HG03159 (cell line): ENCODE data around the gene RACGAP1.
"Not testable (repeated sequence)": the region's sequence is repeated elsewhere in the genome, so short reads cannot be mapped to it uniquely, and the experiment has no call there.

Source experiments
- ATAC-seq: cut with Tn5 transposase; IDR thresholded peaks from one replicate; pipeline ENCODE4 v1.9.1; 2021; ENCODE audit warnings: mild to moderate bottlenecking, moderate library complexity; ENCODE audit not compliant: unreplicated experiment

The RACGAP1 gene

DNA sequence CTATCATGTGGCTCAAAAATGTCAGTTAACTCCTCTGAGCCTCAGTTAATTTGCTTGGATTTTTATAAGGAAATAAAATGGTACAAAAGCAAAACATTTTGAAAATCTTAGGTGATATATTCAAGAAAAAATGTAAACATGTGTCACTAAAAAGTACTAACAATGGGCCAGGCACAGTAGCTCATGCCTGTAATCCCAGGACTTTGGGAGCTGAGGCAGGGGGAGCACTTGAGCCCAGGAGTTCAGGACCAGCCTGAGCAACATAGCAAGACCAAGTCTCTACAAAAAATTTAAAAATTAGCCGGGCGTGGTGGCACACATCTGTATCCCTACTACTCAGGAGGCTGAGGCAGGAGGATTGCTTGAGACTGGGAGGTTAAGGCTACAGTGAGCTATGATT lies 26.8 kb downstream of the RACGAP1 start:
- no peak for ATAC-seq

DNA sequence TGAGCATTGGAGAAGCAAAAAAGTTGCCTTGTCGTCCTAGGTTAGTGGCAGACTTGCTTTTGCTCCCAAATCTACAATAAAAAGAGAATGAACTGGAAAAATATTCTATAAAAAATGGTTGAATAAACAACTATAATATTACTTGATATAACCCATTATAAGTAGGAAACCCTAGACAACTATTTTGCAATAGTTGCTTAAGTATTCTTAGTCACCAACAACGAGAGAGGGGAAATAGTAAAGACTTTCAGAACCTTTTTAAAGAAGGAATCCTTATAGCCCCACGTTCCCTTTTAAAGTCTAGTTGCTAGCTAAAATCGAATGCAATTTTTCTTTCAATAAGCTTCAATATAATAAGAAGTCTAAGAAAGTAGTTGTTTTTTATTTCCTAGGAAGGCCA lies 35.0 kb downstream of the RACGAP1 start:
- ATAC-seq, result no peak

DNA sequence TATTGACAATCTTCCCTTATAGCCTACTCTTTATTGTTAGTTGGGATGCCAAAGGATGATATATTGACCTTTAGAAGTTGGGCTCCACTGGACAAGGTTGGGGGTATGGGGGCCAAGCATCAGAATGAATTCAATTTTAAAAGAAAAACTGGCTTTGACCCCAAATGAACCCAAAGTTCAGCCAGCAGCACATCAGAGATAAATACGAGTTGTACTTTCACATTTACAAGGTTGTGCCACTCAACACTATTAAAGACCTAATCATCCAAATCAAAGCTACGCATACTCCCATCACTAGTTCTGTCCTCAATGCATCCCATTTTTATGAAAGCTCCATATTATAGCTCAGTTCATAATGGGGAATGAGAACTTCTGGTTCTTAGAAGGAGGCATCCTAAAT lies 35.9 kb downstream of the RACGAP1 start:
- not testable (repeated sequence) for ATAC-seq

DNA sequence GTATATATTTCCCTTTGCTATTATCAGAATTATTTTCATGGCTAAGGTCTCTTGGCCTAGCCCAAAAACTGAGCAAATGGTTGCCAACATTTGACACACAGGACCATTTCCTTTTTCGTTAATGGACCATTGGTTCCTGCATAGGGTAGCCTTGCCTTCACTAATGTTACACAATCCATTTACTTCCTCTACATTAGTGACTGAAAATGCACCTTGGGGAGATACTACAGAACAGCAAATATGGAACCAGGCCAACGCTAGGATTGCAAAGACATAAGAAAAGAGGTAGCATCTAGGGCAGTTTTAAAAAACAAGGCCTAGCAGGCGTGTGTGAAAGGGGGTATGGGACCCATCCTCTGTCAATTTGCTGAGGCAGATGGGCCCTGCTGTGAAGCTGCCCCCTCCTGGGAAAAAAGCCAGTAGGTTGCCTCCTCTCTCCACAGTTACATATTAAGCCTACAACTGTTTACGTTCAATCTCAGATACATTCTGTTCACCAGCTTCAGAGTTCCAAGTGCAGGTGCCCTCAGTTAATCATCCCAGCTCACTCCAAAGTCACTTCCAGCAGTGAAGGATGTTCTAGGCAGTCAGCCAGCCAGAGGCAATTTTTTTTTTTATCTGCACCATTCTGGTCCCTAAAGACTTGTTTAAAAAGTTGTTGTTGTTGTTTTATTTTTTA lies 37.5 kb downstream of the RACGAP1 start:
- no peak for ATAC-seq

DNA sequence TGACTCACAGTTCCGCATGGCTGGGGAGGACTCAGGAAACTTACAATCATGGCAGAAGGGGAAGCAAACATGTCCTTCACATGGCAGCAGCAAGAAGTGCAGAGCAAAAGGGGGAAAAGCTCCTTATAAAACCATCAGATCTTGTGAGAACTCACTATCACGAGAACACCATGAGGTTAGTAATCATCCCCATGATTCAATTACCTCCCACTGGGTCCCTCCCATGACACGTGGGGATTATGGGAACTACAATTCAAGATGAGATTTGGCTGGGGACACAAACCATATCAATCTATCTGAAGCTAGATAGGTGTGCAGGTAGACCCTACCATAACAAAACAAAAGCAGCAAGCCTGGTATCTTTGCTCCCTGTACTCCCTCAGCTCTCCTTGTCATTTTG lies 38.8 kb downstream of the RACGAP1 start:
- not testable (repeated sequence) for ATAC-seq

DNA sequence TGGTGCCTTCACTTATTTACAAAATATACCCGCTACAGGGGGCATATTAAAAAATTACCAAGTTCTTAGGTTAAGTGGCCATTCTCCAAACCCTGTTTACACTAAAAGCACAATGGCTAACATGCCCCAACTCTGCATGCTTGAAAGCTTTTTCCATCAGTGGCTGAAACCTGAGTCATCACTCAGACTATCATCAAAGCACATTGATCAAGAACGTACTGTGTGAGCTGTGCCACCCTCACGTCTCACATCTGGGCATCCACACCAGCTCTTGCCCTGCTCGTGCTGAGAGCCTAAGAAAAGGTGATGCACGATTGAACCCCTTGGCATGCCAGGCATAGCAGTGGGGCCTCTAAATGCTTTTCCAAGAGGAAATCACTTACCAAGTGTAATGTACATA lies 39.3 kb downstream of the RACGAP1 start:
- no peak for ATAC-seq

DNA sequence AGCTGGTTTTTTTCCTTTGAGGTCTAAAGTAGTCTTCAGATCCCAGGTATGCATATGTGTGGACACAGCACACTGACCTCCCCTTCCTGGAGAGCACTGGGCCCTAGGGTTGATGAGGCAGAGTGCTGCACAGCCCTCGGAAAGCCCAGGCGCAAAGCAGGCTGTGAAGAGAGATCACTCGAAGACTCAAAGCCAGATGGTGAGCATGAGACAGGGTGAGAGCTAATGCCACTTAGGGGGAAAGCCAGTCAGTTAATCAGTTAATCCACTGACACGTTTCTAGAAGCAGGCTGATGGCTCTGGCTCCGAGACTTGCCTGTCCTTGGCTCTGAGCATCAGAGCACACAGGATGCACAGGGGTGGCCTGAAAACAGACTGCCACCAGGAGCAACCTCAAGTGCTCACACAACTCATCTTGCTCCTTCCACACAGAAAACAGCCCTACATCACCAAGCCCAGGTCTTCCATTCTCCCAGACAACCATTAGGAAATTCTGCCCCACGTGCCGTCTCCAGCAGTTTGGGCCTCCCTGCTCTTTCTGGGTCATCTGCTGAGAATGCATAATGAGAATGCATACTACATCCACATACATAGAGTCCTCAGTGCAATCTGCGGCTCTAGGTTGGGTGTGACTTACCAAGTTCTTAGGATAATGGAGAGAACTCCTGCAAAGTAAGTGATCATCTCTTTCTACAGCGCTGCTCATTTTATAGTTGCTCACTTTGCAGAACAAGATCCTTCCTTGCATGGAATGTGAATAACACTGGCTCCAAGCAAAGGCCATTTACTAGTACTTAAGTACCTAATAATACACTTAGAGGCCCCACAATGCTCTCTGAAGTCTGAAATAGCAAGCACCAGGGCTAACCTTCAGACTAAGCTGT lies 40.6 kb downstream of the RACGAP1 start:
- no peak for ATAC-seq

DNA sequence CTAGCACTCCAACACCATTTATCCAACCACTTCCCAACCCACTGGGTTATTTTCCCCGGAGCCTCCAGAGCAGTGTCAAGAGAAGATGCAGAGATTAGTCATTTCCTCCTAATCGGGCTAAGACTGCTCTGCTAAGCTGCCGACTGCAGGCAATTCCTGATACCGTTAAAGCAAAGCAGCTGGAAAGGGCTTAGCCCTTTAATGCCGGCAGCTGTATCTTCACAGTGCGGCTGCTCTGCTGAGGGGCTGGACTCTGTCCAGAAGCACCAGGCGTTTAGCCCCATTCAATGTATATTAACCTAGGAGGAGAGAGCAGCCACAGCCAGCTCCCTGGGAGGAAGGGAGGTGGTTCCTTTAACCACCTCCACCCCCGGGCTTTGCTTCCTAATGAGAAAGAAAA lies 41.4 kb downstream of the RACGAP1 start:
- ATAC-seq, result no peak

DNA sequence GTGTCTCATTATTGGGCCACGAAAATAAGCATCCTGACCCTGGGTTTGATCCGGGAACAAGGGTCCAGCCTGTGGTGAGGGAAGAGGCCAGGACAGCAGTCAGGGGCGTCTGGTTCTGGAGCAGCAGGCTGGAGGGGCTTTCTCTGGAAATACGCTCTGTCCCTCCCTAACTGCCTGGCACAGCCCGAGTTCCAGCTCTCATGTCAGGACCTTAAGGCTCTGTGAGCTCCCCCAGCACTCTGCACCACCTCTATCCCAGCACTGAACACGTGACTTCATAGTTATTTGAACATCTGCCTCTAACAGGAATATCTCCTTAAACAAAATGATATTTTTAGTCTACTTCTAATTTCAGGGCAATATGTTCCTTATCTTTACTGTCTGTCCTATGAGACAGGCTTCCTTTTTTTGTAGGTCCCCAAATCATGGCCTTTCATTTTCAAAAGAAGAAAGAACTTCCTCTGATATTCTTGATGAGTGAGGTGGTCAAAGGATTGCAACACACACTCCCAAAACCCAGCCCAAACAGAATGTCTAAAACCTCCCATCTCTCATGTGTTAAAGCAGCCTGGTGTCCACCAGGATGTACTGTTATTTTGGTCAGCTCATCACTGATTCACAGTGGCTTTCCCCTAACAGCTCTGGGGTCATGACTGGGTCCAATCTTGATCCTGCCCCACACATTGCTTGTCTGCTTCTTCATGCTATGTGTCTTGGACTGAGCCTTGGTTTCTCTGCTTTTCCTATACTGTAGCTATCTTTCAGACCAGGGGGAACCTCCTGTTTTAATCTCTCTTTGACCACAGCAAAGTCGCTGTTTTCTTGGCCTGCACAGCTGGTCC lies 42.8 kb downstream of the RACGAP1 start:
- no peak for ATAC-seq

DNA sequence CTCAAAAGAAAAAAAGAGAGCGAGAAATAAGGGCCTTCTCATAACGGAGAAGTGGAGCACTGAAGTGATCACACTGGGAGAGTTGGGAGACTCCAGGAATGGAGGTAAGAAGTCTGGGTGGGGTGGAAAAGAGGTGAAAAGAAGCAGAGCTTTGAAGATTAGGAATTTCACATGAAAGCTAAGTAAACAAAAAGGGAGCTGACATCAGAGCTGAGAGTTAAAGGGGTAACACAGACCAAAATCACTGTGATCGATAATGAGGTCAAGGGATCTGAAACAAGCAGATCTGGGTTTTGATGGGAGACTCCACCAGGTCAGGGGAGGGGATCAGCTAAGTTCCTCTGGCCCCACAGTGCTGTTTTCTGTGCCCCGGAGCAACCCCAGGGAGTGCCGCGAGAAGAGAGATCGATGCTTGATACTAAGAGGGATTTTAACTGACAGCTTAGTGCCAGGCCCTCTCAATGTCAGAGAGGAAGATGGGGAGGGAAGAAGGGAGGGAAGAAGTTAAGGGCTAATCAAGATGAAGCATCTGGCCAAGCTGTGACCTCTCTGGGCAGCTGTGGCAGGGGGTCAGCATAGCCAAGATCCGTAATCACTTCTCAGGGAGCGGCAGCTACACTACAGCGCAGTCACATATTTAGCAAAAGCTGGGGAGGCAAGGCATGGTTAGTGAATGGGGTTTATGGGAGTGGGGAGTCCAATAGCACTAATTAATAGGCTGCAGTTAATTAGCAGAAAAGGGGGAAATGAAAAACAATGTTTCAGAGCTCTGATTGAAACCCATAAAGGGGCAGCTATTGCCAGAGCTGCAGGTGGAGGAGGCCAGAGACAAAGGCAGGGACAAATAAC lies 44.6 kb downstream of the RACGAP1 start:
- ATAC-seq, result no peak

DNA sequence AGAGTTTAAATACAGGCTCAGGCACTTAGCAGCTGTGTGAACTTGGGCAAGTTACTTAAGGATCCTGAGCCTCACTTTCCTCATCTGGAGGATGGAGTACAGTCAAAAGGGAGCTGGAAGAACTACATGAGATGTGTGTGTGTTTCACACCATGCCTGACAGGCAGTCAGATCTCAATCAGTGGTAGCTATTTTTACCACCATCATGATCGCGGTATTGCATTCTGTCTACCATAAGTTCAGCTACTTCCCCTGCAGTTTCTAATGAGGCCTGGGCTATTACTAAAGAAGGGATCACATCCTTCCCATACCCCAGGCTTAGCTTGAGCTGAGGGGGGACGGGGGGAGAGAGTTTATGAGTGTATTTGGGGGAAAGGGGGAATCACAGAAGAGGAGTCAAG lies 45.5 kb downstream of the RACGAP1 start:
- no peak for ATAC-seq

DNA sequence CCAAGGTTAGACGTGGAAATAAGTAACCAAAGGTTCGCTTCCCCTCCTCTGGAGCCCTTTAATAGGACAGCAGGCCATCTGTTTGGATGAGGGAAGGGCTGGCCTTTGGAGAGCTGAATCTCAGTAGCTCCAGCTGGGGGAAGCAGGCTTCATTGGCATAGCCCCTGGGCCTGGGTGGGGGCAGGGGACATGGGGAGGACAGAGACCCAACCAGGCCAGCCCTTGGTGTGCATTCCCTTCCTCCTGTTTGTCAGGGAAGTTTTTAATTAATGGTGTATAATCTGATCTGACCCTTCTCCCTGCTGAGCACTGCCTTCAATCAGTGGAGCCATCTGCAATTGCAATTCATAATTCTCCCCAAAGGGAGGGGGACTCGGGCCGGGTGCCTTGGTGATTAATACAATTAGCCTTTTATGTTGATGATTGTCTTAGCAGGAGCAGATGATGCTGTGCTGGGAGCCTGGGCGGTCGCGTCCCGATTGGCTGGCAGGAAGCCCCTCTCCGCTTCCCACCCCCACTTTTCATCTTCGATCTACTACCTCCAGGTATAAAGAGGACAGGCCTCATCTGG lies 46.2 kb downstream of the RACGAP1 start:
- no peak for ATAC-seq

DNA sequence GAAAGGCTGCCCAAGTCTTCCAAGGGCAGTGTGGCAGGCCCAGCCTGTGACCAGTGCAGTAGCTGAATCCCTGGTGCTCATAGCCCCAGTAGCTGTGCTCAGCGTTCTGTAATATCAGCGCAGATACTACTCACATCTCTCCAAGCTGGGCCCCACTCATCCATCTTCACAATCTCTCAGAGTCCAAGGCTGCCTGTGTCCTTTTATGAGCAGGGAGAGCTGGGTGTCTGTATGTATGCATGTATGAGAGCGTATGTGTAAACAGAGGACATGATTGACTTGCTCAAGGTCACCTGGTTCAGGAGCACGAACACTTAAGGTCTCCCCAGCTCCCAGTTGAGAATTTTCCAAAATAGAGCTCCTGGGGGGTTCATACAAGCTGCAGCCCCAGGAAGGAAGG lies 47.2 kb downstream of the RACGAP1 start:
- no peak for ATAC-seq

DNA sequence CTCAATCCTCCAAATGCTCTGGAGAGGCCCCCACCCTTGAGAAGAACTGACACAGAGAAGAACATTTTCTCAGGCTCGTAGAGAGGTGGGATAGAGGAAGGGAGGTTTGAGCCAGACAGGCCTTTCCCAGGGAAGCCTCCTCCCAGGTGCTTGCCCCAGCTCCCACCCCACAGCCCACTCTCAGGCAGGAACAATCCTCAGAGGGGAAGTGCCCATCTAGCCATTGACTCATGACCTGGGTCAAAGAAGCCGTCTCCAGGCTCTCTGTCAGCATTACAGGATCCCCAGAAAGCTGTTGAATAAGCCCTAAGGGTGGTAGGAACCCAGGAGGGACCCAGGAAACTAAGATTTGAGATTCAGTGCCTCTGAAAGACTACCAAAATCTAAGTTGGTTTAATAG lies 48.7 kb downstream of the RACGAP1 start:
- no peak for ATAC-seq

DNA sequence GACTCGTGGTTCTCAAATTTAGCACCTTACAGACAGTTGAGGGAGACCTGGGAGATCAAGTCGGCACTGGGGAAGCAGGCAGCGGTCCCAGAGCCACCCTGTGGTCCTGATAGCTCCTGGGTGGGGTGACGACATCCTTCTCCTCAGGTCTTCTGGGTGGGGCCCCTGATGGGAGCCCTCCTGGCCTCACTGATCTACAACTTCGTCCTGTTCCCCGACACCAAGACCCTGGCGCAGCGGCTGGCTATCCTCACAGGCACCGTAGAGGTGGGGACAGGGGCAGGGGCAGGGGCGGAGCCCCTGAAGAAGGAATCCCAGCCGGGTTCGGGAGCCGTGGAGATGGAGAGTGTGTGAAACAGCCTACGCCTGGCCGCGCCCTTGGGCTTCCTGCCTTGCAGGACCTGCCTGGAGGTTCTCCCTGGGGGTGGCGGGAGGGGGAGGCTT lies 50.0 kb downstream of the RACGAP1 start:
- ATAC-seq, result no peak

DNA sequence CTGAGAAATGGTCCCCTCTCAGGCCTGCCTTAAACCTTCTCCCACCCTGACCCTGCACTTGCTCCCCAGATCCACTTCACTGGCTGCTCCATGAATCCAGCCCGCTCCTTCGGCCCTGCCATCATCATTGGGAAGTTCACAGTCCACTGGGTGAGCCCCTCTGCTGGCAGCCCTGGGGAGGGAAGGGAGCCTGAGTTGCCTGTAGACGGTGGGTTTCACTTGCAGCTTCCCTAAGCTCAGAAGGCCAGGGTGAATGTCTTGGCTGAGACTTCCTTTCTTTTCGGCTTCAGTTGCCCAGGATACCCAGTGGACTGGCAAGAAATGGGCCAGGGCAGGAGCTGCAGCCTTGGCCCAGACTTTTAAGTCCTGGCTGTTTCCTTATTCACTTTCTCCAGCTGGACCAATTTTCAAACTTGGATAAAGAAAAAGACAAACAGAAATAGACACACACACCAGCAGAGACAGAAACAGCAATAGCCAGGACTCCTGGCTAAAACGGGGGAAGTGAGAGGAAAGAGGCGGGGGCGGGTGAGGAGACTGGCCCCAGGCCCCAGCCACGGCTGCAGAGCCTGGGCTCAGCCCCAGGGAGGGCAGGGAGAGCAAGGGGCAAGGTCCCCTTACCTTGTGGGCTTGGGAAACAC lies 50.5 kb downstream of the RACGAP1 start:
- ATAC-seq, result no peak

DNA sequence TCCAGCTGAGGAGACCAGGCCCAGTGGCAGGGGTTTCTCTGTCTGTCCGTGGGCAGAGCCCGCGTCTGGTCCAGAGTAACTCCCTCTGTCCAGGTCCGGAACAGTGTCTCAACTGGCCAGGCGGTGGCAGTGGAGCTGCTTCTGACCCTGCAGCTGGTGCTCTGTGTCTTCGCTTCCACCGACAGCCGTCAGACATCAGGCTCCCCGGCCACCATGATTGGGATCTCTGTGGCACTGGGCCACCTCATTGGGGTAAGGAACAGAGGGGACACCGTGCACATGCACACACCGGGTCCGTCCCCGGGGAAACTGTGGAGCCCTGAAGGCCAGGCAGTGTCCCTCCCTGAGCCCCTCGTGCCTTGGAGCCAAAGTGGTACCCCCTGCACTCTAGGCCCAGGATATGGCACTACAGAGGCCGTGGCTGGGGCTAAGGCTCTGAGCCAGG lies 51.0 kb downstream of the RACGAP1 start:
- no peak for ATAC-seq

DNA sequence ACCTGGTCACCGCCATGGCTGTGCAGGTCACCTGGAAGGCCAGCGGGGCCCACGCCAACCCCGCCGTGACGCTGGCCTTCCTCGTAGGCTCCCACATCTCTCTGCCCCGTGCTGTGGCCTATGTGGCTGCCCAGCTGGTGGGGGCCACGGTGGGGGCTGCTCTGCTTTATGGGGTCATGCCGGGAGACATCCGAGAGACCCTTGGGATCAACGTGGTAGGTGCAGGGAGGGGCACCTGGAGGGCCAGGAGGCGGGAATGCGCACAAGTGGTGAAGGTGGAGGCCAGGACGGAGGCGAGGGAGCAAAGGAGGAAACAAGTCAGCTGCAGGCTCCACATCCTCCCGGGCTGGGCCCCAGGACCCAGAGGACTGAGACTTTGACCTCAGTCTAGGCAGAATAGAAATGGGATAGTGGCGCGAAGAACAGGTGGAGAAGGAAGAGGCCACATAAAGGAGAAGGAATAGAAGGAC lies 51.9 kb downstream of the RACGAP1 start:
- no peak for ATAC-seq

DNA sequence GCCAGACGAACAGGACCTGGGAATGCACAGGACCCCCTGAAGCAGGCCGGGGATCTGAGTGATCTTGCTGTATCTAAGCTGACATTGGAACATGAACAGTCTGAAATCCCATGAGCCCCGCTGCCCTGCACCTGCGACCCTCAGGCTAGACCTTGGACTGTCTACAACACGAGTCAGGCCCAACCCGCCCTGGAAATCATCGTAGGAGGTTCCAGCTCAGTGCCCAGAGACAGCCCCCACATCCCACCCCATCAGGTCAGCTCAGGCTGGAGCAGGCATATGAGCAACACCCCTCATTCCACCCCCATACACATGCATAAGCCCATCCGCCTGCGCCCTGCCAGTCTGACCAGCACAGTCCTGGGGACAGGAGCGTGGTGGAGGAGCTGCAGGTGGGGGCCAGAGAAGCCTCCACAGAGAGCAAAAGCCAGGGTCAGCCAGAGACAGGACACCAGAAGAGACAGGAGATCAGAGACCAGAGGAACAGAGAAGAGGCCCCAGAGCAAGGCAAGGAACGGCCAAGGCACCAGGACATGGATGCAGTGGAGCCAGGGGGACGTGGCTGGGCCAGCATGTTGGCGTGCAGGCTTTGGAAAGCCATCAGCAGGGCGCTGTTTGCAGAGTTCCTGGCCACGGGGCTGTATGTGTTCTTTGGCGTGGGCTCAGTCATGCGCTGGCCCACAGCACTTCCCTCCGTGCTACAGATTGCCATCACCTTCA lies 52.5 kb downstream of the RACGAP1 start, which contains the start of gene AQP6:
Gene AQP6 (plus strand): TSS at position 307 of the 720 bp plus-strand sequence. CDS start 227 bp downstream, at position 534.
- ATAC-seq, result no peak
